MM.1S (cell line): ENCODE results near the gene ASXL1.

Source experiments
- EZH2 ChIP-seq: fragments of 300-600 bp; sonication (generic); optimal IDR thresholded peaks from 2 replicates; pipeline ENCODE3; 2017; ENCODE audit warnings: low read depth, mild to moderate bottlenecking, antibody characterized with exemption, low read length, mixed read lengths
- TF ChIP-seq, protein P1 (sequence below): fragments of 300-600 bp; sonication (generic); IDR thresholded peaks from 2 replicates; pipeline ENCODE4 v1.5.1; 2016; ENCODE audit warnings: antibody characterized with exemption, low read length, mixed read lengths

DNA sequence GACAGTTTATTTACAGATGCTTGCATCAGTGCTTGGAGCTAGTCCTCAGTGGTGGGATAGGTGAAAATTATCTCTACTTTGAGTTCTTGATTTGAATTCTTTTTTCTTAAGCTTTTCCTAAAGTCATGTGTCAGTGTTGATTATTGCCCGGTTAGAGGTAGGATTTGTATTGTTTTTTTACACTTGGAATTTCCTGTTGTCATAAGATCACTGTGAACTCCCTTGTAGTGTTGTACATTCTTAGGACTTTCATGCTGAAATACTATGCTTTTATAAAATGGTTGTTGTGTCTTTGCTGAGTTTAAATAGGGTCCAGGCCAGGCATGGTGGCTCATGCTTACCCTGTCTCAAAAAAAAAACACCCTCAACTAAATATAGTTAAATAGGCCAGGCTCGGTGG is 20.3 kb downstream of the ASXL1 start:
- TF ChIP-seq EZH2, result no peak
- TF ChIP-seq, protein P1, sequence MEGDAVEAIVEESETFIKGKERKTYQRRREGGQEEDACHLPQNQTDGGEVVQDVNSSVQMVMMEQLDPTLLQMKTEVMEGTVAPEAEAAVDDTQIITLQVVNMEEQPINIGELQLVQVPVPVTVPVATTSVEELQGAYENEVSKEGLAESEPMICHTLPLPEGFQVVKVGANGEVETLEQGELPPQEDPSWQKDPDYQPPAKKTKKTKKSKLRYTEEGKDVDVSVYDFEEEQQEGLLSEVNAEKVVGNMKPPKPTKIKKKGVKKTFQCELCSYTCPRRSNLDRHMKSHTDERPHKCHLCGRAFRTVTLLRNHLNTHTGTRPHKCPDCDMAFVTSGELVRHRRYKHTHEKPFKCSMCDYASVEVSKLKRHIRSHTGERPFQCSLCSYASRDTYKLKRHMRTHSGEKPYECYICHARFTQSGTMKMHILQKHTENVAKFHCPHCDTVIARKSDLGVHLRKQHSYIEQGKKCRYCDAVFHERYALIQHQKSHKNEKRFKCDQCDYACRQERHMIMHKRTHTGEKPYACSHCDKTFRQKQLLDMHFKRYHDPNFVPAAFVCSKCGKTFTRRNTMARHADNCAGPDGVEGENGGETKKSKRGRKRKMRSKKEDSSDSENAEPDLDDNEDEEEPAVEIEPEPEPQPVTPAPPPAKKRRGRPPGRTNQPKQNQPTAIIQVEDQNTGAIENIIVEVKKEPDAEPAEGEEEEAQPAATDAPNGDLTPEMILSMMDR, result no peak
